Measurements from ENCODE around the gene ESPN. TPM values are rescaled to one million over a fixed set of nuclear protein-coding genes. Genes with fewer than 3 reads are reported as not detected.
"Not testable (repeated sequence)": the region's sequence is repeated elsewhere in the genome, so short reads cannot be mapped to it uniquely, and the experiment has no call there.

Gene ESPN
- total and polyA plus RNA-seq, 7 donors = 0.55 to 202 (median 86.5) TPM; not detected in 2

DNA sequence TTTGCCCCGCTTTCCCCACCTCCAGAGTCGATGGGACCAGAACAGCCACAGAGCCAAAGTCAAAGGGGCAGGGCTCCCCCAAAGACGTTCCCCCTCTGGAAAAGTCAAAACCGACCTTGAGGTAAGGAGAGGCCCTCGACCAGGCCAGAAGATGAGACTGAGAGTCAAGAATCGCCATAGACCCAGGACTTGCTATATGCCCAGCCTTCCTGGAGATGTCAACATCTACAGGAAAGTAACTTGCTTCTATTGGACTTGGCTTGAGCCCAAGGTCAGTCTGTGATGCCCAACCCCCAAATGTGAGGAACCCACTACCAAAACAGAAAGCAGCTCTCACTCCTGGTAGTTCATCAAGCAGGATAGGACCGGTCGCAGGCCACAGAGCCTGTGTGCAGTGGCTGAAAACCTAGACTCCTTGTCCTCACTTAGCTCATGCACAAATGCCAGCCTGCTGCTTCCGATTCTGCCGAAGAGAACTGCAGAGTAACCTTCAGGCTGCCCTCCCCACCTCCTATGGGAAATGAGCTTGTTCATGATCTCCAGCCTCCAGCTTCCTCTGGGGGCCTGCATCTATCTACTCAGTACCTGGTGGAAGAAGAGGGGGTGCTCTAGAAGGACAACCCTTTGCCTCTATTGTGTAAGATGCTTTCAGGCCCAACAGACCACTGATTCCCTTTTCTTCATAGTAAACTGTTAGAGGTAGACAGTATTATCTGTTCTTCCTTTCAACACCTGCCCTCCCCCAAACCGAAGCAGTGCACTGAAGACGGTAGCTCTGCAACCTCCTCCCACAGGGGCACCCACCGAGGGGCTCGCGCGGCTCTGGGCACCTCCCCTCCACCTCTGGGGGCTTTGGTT lies 32.4 kb upstream of the ESPN start:
- H3K9me3 ChIP-seq = no peaks in the 10 kb centered on the region
- intact Hi-C loops (cut with DNase I) = loop anchor here (10.0 kb wide), 1 partner anchor 233 kb away; the partner anchor contains the start of gene THAP3
- peak overlapping the region in 3 of 4 donors; percentile 62 to 67 (median 66) for H3K4me3 ChIP-seq
- no peaks in the 10 kb centered on the region for H3K27me3 ChIP-seq
- 21 to 41% methylated on average over 16 of the region's 16 CpGs for WGBS, 2 donors
- no peaks in the 10 kb centered on the region for H3K36me3 ChIP-seq
- TF ChIP-seq EP300 (IDR thresholded peaks at IDR 0.05) (no peak), POLR2A (IDR thresholded peaks at IDR 0.05) (no peak), POLR2AphosphoS5 (IDR thresholded peaks at IDR 0.05) (no peak)
- TF ChIP-seq, protein P1, sequence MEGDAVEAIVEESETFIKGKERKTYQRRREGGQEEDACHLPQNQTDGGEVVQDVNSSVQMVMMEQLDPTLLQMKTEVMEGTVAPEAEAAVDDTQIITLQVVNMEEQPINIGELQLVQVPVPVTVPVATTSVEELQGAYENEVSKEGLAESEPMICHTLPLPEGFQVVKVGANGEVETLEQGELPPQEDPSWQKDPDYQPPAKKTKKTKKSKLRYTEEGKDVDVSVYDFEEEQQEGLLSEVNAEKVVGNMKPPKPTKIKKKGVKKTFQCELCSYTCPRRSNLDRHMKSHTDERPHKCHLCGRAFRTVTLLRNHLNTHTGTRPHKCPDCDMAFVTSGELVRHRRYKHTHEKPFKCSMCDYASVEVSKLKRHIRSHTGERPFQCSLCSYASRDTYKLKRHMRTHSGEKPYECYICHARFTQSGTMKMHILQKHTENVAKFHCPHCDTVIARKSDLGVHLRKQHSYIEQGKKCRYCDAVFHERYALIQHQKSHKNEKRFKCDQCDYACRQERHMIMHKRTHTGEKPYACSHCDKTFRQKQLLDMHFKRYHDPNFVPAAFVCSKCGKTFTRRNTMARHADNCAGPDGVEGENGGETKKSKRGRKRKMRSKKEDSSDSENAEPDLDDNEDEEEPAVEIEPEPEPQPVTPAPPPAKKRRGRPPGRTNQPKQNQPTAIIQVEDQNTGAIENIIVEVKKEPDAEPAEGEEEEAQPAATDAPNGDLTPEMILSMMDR (IDR thresholded peaks at IDR 0.05) = no peak
- peak overlapping the region; percentile 94 to 98 (median 98) for H3K27ac ChIP-seq
- DNase-seq = no peak
- H3K4me1 ChIP-seq = peaks cover 0 to 16% (median 15%) of the 10 kb centered on the region in 4 donors

DNA sequence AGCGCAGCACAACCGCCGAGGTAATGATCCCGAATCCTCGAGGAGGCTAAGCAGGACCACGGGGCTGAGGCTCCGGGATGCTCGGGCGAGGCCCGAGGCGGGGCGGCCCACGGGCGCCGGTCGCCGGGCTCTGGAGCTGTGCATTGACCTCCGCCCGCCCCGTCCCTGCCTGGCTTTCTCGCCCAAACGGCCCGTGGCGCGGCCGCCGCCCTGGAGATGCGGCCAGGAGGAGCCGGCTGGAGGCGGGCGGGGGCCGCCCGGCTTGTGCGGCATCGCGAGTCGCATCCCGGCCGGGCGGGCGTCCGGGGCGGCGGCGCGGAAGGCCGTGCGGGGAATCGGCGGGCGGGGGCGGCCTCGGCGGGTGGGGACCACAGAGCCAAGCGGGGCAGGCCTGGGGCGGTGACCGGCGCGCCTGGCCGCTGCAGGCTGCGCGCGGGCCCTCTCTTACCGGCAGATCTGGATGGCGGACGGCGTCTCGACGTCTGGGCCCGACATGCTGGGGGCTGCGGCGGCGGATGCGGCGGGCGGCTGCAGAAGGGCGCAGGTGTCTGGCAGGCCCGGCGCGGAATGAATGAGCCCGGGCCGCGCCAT lies 31.7 kb upstream of the ESPN start:
- H3K4me3 ChIP-seq = peak overlapping the region in 3 of 4 donors; percentile 62 to 67 (median 66)
- WGBS, 2 donors = 0 to 1% methylated on average over 83 of the region's 83 CpGs
- no peak for DNase-seq
- H3K27ac ChIP-seq = peak overlapping the region; percentile 94 to 98 (median 98)
- intact Hi-C loops (cut with DNase I) = loop anchor here (10.0 kb wide), 1 partner anchor 232 kb away; the partner anchor contains the start of gene THAP3
- no peaks in the 10 kb centered on the region for H3K9me3 ChIP-seq
- H3K4me1 ChIP-seq = peaks cover 0 to 16% (median 15%) of the 10 kb centered on the region in 4 donors
- H3K36me3 ChIP-seq = no peaks in the 10 kb centered on the region
- H3K27me3 ChIP-seq = no peaks in the 10 kb centered on the region
- no peak for TF ChIP-seq POLR2AphosphoS5 (IDR thresholded peaks at IDR 0.05)
- TF ChIP-seq POLR2A (IDR thresholded peaks at IDR 0.05) = no peak
- TF ChIP-seq EP300 (IDR thresholded peaks at IDR 0.05) = no peak
- TF ChIP-seq, protein P1 (IDR thresholded peaks at IDR 0.05) = no peak

DNA sequence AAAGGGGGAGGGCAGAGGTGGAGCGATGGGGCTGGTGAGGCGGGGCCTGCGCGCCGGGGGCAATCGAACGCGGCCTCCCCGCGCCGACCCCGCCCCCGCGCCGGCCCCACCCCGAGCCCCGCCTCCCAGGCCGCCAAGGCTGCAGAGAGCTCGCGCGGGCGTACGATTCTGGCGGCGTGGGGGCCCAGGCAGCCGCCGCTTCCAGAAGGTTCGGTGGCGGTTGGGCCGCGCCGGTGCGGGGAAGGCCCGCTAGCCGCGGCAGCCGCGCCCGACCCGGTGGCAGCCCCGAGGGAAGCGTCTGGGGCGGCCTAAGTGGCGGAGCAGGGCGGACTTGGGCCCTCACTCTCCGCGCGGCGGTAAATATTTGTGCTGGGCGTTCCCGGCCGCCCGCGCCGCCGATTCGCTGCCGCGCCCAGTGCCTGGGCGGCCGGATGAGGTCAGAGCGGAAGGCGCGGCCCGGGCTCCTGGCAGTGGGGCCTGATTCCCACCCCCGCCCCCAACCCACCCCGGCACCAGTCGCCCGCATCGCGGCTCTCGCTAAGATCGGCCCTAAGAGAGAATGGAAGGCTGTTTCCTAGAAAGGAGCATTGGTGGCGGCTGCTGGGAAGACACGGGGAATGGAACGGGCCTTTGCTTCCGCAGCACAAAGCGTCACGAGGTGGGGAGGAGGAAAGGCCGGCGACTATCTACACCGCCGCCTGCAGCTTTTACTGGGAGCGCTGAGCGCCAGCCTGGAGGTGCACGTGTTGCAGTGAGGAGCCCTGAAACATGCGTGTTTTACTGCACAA lies 31.0 kb upstream of the ESPN start, which contains the start of gene ACOT7:
ACOT7 (minus strand) TSS at position 368 of the 788 bp plus-strand sequence. CDS start 368 bp downstream, outside the sequence.
- intact Hi-C loops (cut with DNase I) = loop anchor here (2.0 to 10.0 kb wide), 2 partner anchors 31 to 231 kb away; partner anchors contain the start of gene THAP3
- no peaks in the 10 kb centered on the region for H3K36me3 ChIP-seq
- H3K4me1 ChIP-seq = peaks cover 0 to 16% (median 15%) of the 10 kb centered on the region in 4 donors
- 0 to 1% methylated on average over 87 of the region's 87 CpGs for WGBS, 2 donors
- peak; percentile 19 to 63 (median 46) for TF ChIP-seq POLR2AphosphoS5 (IDR thresholded peaks at IDR 0.05)
- TF ChIP-seq, protein P1 (IDR thresholded peaks at IDR 0.05) = peak in 2 of 4 experiments; percentile 24 to 27
- TF ChIP-seq POLR2A (IDR thresholded peaks at IDR 0.05) = peak in 1 of 2 donors; percentile 22
- no peak for TF ChIP-seq EP300 (IDR thresholded peaks at IDR 0.05)
- peak; percentile 92 for DNase-seq
- H3K27ac ChIP-seq = peak within 1 kb of the TSS; percentile 94 to 98 (median 98)
- peak within 1 kb of the TSS; percentile 47 to 67 (median 64) for H3K4me3 ChIP-seq
- no peaks in the 10 kb centered on the region for H3K27me3 ChIP-seq
- no peaks in the 10 kb centered on the region for H3K9me3 ChIP-seq

DNA sequence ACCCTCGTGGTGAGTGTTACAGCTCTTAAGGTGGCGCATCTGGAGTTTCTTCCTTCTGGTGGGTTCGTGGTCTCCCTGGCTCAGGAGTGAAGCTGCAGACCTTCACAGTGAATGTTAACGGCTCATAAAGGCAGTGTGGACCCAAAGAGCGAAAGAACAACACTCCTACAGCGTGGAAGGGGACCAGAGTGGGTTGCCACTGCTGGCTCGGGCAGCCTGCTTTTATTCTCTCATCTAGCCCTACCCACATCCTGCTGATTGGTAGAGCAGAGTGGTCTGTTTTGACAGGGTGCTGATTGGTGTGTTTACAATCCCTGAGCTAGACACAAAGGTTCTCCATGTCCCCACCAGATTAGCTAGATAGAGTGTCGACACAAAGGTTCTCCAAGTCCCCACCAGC lies 29.4 kb upstream of the ESPN start:
- 84 to 94% methylated on average over 8 of the region's 8 CpGs for WGBS, 2 donors
- not testable (repeated sequence) for DNase-seq, H3K36me3 ChIP-seq, H3K9me3 ChIP-seq, H3K27me3 ChIP-seq, H3K4me3 ChIP-seq
- peaks cover 0 to 16% (median 15%) of the 10 kb centered on the region in 4 donors for H3K4me1 ChIP-seq
- intact Hi-C loops (cut with DNase I) = loop anchor here (2.0 to 10.0 kb wide), 2 partner anchors 32 to 230 kb away; partner anchors contain the start of gene THAP3
- peak overlapping the region in 1 of 4 donors; percentile 97 for H3K27ac ChIP-seq

DNA sequence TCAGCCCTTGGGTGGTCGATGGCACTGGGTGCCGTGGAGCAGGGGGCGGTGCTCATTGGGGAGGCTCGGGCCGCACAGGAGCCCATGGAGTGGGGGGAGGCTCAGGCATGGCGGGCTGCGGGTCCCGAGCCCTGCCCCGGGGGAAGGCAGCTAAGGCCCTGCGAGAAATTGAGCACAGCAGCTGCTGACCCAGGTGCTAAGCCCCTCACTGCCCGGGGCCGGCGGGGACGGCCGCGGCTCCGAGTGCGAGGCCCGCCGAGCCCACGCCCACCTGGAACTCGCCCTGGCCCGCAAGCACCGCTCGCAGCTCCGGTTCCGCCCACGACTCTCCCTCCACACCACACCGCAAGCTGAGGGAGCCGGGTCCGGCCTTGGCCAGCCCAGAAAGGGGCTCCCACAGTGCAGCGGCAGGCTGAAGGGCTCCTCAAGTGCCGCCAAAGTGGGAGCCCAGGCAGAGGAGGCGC lies 28.8 kb upstream of the ESPN start:
- not testable (repeated sequence) for H3K27me3 ChIP-seq, H3K36me3 ChIP-seq, H3K4me3 ChIP-seq, H3K9me3 ChIP-seq, H3K27ac ChIP-seq, DNase-seq
- H3K4me1 ChIP-seq = peaks cover 0 to 16% (median 15%) of the 10 kb centered on the region in 4 donors
- WGBS, 2 donors = 95 to 97% methylated on average over 34 of the region's 34 CpGs
- intact Hi-C loops (cut with DNase I) = loop anchor here (2.0 to 10.0 kb wide), 2 partner anchors 33 to 229 kb away; partner anchors contain the start of gene THAP3

All from sigmoid colon (tissue), 7 donors.